Stimulated activated CD4-positive, alpha-beta T cell treated with anti-CD3 and anti-CD28 coated beads, TNF-alpha, amount 100 ng/mL, for 4 hours (primary cell): ENCODE data around the gene KIF26B.
"Not testable (repeated sequence)": the region's sequence is repeated elsewhere in the genome, so short reads cannot be mapped to it uniquely, and the experiment has no call there.

Experiments used
- DNase-seq, 3 experiments: peaks; one replicate each; pipeline ENCODE4 v3.0.0-alpha.2; 2020; ENCODE audit warnings: low read depth in 3 of 3

KIF26B gene

DNA sequence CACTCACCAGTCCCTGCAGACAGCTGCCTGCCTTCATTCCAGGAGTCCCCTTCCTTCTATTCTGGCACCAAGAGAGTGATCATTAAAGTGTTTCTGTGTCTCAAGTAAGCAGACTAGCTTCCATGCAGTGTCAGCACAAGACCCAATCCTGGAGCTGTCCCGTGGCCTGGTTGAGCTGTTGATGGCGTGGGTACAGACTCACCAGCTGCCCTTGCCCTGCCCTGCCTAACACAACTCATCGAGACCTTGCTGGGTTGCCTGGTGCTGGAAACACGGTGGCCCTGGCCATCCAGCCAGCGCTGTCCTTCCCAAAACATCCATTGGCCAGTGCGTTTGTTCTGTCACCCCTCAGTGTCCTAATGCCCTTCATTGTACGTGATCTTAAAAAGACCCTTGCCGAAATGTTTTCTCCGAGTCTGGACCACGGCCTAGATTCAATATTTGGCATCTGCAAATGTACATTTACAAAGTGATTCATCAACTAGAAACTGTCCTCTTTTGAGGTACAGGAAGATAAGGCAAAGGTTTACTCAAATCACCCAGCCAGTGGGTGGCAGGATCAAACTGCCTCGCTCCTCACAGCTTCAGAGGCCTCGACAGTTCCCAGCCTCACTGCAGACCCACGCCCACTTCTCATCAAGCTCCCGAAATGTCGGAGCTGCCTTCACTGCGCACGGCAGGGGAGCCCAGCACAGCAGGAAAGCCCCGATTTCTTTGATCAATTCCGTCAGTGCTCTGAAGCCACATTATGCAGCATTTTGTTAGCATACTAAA is 494.2 kb downstream of the KIF26B start:
- no peak for DNase-seq

DNA sequence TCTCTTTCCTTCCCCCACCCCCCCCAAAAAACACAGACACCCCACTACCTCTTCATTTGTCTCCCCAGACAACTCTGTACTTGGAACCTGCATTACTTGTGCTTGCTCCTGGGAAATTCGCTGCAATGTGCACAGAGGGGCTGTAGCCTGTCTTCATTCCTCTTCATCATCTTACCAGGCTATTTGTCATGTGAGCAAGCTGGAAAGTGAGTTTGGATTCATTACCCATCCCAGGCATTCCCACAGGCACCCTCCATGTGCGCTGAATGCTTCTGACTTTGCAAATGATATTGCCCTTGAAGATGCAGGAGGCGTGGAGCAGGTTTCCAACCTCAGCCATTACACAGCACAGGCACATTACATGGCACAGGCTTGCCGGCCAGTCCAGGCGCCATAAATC is 494.9 kb downstream of the KIF26B start:
- DNase-seq, result no peak

DNA sequence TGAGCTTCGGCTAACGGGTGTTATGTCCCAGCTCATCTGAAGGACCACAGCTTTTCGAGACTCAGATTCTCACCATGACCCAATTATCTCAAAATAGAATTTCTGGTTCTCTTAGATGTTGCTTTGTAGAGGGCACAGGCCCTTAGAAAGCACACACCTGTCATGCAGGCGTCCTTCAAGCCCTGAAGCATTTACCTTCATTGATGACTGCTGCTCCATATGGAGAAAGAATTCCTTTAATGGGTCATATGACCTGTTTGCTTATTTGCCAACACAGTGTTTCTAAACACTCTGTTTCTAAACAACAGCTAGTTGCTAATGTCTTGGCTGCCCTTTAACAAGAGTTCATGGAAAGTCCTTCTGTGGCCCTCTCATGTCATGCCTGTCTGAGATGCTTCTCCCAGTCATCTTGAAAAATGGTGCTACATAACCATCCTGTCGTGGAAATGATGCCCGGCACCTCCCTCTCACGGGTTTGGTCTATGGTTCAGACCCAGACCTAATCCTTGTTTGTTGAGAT is 495.7 kb downstream of the KIF26B start:
- DNase-seq, result no peak

DNA sequence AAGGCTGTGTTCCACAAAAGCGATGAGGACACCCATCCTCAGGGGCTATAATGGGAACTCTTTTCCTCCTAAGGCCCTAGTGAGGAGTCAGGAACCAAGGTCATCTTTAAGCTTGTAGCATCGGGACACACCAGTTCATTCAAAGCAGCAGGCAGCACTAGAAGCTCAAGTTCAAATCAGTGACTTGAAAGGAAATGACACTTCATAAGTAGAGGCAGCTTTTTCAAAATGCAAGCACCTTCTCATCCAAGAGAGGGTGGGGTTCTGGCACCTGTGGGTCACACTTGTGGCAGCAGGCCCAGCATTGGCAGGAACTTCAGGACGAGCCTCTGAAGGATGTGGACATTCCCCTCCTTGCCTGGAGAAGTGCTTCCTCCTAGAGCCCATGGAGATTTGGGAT is 496.3 kb downstream of the KIF26B start:
- DNase-seq, result no peak

DNA sequence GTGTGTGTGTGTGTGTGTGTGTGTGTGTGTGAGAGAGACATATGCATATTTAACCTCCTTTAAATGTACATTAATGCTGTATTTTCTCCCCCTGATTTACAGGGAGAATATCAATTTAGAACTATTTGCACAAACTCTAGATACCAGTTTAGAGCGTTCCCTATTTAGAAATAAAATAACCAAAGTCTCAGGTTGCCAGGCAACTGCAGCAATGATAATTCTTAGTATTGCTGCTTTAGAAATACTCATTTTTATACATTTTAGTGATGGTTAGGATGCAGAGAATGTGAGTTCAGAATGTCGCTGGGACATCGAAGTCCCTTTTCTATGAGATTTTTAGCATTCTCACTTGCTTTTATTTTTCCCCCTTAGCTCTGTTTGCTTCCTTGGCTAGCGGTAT is 497.3 kb downstream of the KIF26B start:
- DNase-seq, result no peak

DNA sequence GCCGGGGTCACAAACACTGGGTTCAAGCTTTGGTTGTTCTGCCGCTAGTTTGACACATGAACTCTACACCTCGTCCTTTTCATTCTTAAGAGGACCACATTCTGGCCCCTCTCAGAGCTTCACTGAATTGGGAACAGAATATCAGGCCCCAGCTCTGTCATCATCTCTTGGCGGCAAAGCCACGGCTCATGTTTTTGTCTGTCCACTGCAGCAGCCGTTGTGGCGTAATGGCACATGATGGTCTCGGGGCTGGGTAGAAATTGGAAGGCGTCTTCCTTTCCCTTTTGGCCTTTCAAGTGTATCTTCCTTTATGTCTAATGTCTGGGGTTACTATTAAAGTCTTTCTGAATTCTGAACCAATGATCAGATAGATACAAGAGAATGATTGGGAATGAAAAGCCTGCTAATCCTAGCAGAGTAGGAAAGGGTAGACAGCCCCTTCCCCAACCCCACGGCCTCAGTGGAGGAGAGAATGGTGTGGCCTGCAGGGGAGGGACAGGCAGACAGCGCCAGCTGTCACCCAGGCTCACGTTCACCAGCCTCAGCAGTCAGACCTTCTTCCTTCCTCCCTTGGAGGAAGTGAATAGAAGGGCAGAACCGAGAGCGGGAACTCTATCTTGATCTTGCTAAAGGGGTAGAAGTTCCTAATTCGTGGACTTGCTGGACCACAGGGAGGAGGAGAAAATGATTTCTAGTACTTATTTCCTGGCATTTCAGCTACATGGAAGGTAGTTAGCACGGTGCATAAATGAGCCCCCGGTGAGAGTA is 498.1 kb downstream of the KIF26B start:
- DNase-seq, result no peak

DNA sequence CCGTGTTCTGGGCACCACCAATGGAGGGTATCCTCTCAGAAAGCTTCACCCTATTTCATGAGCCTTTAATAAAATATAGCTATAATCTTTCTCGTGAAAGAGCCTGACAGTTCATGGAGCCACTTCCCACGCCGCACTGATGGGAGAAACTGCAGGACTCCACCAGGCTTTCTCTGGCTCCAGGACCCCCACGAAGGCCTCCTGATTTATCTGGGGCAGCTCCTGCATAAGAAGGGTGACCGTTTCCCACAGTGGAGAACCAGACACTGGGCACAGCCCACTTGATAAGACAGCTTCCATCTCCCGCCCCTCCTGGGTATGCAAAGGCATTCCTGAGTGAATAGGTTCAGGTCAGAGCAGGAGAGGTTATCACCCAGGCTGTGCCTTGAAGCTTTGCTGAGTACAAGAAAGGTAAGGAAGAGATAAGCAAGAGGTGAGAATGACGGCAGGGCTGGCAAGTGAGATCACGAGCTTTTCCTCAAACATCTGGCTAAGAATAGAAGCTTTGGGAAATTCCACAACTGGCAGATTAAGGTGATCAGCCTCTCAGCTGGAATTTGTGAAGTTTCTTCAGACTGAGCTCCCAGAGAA is 499.8 kb downstream of the KIF26B start:
- no peak for DNase-seq

DNA sequence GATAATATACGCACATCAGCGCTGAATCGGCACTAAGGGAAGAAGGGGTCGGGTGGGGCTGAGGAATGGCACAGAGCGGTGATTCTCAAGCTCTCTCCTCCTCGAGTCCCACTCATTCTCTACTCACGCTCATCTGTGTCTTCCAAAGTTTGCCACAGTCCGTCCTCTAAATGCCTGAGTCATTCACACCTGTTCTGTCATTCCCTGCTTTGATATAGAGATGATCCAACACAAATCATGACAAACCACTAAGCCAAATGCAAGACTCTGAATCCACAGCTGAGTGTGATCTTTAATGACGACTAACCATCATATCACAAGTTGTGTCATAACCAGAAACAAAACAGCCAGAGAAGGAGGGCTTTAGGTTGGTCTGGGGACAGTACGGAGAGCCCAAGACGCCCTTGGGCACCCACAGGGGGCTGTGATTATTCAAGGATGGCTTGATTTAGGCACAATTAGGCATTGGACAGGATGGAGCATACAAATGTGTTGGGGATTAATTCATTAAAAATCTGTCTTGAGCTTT is 501.5 kb downstream of the KIF26B start:
- DNase-seq, result no peak

DNA sequence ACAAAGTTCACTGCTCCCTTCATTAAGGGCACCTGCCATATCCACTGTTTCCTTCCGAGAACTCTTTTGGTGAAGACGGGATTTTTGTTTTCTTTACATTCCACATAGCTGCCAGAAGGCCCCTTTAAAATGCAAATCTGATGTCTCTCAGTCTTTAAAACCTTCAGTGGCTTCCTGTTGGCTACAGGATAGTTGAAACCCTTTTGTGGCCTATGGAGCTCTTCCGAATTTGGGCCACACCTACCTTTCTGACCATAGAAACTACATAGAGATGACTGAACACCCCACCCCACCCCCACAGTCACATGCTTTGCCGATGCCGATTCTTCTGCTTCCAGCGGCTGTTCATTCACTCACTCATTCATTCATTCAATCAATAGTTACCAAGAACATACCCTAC is 502.6 kb downstream of the KIF26B start:
- no peak for DNase-seq

DNA sequence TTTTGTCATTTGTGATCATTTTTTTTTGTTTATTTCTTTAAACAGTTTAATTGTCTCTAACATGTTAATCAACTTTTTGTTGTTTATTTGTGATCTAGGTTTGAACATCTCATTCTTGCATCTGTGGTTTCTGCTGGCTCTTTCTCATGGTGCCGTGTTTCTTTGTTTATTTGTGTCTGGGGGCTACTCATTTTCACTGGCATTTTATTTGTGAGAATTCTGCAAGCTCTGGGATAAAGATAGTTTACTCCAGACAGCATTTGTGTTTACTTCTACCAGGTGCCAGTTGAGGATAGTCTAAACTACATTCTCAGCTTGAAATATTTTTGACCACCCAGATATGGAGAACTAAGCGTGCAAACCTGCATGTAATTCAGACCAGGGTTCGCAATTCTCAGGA is 508.6 kb downstream of the KIF26B start:
- no peak for DNase-seq

DNA sequence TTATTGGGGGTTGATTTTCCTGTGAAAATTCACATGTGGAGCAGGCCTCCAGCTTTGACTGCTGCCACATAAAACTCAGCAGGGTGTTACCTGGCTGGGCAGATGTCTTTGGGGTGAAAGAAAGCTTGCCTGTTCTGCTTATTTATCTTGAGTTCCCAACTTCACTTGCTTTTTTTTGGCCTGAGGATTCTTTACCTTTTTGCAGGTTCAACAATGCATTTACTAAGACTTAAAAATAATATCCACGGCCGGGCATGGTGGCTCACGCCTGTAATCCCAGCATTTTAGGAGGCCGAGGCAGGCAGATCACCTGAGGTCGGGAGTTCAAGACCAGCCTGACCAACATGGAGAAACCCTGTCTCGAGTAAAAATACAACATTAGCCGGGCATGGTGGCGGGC is 509.1 kb downstream of the KIF26B start:
- no peak for DNase-seq

DNA sequence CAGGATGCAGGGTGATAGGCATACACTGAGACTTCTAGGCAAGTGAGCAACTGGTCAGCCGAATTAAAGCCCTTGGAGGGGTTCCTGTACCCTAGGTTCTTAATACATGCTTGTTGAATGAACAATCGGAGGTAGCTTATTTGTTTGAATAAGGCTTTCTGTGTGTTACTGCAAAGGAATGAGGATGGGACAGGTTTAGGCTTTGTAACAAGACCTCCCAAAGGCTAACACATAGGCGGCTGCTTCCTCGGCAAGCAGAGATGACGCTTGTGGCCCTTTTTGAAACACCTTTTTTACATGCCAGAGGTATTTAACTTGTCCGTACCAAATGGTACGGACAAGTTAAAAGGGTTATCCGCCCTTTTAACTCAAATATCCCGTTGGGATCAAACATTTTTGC is 511.6 kb downstream of the KIF26B start:
- no peak for DNase-seq

DNA sequence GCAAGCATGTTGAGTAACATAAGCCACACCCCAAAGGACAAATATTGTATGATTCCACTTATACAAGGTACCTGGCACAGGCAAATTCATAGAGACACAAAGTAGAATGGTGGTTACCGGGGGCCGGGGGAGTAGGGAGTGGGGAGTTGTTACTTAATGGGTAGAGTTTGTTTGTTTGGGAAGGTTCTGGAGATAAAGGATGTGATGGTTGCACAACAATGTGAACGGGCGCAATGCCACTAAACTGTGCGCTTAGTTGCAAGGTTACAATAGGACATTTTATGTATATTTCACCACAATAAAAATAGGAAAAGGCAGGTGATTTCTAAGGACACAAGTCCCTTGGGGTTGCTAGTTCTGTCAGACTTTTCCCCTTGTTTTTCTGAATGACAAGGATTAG is 516.6 kb downstream of the KIF26B start:
- no peak for DNase-seq

DNA sequence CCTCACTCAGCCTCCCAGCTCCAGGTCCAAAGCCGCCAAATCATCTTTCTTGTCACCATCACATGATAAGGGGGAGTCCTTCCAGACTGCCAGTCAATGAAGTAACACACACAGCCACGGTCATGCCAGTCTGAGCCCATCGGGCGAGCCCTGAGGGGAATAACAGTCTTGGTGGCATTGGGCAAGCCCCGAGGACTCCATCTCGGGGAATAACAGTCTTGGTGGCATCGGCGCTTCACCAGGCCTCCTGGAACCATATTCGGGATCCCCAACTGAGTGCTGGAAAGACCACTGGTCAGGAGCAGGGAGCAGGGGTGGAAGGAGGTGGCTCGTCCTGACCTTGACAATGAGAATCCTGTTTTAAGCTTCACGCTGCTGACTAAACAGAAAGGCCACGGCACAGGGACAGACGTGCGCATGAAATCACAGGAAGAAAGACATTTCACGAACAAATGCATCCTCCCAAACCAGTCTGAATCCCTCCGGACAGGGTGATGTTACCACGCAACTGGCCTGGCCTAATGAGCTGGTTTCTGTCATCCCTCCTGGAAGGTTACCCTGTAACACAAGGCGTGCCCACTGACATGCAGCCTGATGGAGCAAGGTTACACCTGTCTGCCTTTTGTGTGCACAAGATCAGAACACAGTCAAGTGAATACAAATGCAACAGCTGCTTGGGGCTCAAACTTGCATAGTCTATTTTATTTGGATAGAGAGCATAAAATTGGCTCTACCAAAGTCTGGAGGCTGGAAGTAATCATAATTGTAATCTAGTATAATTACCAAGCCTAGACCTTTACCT is 517.4 kb downstream of the KIF26B start:
- DNase-seq, result no peak

DNA sequence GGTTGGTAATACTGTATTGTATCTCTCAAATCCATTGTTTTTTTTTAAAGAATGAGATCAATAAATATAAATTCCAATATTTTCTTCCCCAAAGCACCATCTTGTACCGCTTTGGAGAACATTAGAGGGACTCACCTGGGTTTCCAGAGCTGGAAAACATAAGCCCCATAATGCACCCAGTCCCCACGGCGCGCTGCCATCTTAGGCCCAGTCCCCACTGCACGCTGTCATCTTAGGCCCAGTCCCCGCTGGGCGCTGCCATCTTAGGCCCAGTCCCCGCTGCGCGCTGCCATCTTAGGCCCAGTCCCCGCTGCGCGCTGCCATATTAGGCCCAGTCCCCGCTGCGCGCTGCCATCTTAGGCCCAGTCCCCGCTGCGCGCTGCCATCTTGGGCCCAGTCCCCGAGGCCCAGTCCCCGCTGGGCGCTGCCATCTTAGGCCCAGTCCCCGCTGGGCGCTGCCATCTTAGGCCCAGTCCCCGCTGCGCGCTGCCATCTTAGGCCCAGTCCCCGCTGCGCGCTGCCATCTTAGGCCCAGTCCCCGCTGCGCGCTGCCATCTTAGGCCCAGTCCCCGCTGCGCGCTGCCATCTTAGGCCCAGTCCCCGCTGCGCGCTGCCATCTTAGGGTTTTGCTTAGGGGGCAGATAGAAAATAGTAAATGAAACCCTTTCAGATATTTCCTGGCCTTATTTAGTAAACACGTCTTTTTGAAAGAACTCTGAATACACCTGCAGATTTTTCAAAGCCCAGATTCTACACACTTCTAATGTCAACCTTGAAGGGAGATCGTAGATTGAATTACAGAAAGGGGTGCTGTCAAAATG is 518.3 kb downstream of the KIF26B start:
- DNase-seq, result not testable (repeated sequence)

DNA sequence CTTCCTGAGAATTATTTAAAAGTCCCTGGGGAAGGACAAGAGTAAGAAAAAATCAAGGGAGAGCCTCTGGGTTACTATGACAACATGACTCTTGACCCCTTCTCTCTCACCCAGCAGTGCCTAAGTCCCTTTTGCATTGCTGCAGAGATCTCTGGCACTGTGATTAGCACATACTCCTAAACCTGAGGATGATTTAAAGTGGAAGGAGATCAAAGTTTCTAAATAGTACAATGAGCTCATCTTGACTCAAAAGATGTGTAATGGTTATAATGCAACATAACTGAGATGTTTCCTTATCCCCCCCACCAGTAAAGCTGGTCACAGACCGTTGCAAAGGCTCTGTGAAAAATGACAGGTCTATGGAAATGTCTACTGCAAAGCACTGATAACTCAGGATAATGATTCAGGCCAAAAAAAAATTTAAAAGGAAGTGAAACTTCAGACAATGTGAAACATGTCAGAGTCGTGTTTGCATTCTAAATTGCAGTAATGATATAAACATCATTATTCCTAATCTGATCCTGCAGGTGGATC is 519.2 kb downstream of the KIF26B start:
- DNase-seq, result no peak

DNA sequence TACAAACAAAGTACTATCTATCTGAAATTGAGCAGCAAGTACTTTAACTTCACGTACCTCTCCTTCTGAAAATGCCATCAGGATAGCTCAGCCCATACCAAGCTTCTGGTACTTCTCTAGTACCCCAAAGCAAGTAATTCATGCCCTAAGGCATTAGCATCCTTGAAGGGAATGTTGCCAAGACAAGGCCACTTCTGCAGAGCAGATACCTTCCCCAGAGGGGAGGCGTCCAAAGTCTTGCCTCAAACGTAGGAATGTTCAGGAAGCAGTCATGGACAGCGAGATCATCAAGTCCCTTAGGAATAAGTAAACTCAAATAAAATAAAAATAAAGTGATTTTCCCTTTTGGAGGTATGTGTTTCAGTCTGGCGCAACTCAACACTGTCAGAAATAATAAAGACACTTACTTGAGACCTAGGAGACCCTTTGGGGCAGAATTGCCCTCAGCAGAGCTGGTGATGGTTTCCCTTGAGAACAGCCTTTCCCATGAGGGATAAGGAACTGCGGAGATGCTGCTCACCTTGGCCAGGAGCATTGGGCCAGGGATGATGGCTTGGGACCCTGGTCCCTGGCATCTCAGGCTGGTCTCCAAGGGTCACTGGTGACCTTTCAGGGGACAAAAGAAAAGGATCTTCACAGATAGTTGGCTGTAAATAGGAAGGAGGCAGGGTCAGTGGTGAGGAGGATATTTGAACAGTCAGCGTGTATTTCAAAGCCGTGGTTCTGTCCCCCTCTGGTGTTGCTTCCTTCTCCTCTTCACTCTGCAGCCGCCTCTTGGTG is 522.9 kb downstream of the KIF26B start:
- DNase-seq, result no peak

DNA sequence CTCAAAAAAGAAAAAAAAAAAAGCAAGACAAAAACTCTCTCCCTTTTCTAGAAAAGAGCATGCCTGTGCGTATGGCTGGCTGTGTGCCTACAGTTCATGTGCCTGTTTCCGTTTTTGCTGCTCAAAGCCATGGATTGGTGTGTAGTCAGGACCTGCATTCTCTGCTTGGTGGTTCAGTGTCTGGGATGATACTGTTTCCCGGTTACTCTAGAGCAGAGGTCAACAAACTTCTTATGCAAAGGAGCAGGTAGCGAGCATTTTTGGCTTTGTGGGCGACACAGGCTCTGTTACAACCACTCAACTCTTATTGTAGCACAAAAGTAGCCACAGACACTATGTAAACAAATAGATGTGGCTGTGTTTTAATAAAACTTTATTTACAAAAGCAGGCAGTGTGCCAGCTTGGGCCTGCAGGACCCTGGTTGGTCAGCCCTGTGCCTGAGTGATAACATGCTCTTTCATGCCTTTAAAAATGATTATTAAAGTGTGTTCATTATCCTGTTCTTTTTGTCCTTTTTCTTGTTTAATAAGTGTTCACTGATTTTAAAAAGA is 524.2 kb downstream of the KIF26B start:
- DNase-seq, result no peak
